HG03103 (cell line): ENCODE data around the gene SCP2.
"Not testable (repeated sequence)": the region's sequence is repeated elsewhere in the genome, so short reads cannot be mapped to it uniquely, and the experiment has no call there.

Experiments used
- ATAC-seq: cut with Tn5 transposase; IDR thresholded peaks from one replicate; pipeline ENCODE4 v1.9.1; 2021; ENCODE audit warnings: low read depth; ENCODE audit not compliant: unreplicated experiment

Gene SCP2

GRCh38 chr1:52967666-52968065 is 40.6 kb downstream of the SCP2 start:
- ATAC-seq: no peak

GRCh38 chr1:52969234-52969633 is 42.2 kb downstream of the SCP2 start:
- ATAC-seq: not testable (repeated sequence)

GRCh38 chr1:52970149-52970548 is 43.1 kb downstream of the SCP2 start:
- ATAC-seq: no peak

GRCh38 chr1:52973841-52974240 is 46.8 kb downstream of the SCP2 start:
- ATAC-seq: no peak

GRCh38 chr1:52976183-52977035 is 49.3 kb downstream of the SCP2 start:
- ATAC-seq: no peak

- no peak for ATAC-seq
These were observed 51.0 kb downstream of the SCP2 start for GRCh38 chr1:52978045-52978444.

- ATAC-seq: not testable (repeated sequence)
These were observed 65.7 kb downstream of the SCP2 start for GRCh38 chr1:52992733-52993132.

GRCh38 chr1:52994656-52995055 is 67.6 kb downstream of the SCP2 start:
- no peak for ATAC-seq

- ATAC-seq: no peak
These were observed 69.6 kb downstream of the SCP2 start for GRCh38 chr1:52996653-52997052.

- ATAC-seq: no peak
These were observed 74.1 kb downstream of the SCP2 start for GRCh38 chr1:53001128-53001527.

- ATAC-seq: not testable (repeated sequence)
These were observed 79.5 kb downstream of the SCP2 start for GRCh38 chr1:53006612-53007011.

- not testable (repeated sequence) for ATAC-seq
These were observed 83.2 kb downstream of the SCP2 start for GRCh38 chr1:53010247-53010646.

- no peak for ATAC-seq
These were observed 84.1 kb downstream of the SCP2 start for GRCh38 chr1:53011175-53011574.

- ATAC-seq: peak; percentile 92
These were observed 87.9 kb downstream of the SCP2 start for GRCh38 chr1:53014791-53015507.

GRCh38 chr1:53015508-53015860 is 88.4 kb downstream of the SCP2 start:
- no peak for ATAC-seq

GRCh38 chr1:53016705-53017104 is 89.6 kb downstream of the SCP2 start:
- ATAC-seq: no peak

GRCh38 chr1:53020588-53020987 is 93.5 kb downstream of the SCP2 start:
- ATAC-seq: no peak

GRCh38 chr1:53022179-53022578 is 95.1 kb downstream of the SCP2 start:
- no peak for ATAC-seq

GRCh38 chr1:53023546-53023945 is 96.5 kb downstream of the SCP2 start:
- ATAC-seq: no peak

GRCh38 chr1:53024117-53024516 is 97.0 kb downstream of the SCP2 start:
- no peak for ATAC-seq

GRCh38 chr1:53025034-53025768 is 98.1 kb downstream of the SCP2 start:
- ATAC-seq: no peak
